Spleen (tissue), 11 donors: ENCODE results near the gene TCF19. TPM values are rescaled to one million over a fixed set of nuclear protein-coding genes. Genes with fewer than 3 reads are reported as not detected.

Source experiments
- DNase-seq: peaks from one replicate; pipeline ENCODE4 v3.0.0-alpha.2; 2020
- H3K27ac ChIP-seq, 8 donors: fragments of 200-600 bp; sonication (generic) in 7 of 8; 1 replicate in 4 of 8; 2 replicates in 4 of 8; pipeline versions ENCODE4 v1.5.0 to v1.8.0; 2016 to 2021; ENCODE audit warnings: inconsistent platforms in 4 of 8, mild to moderate bottlenecking in 4 of 8, moderate library complexity in 1 of 8
- H3K27me3 ChIP-seq, 7 donors: fragments of 200-600 bp; sonication (generic) in 6 of 7; replicated peaks in 1 of 7; 1 replicate in 4 of 7; 2 replicates in 3 of 7; pipeline versions ENCODE4 v1.5.0 to v1.8.0; 2016 to 2021; ENCODE audit warnings: inconsistent platforms in 3 of 7, mild to moderate bottlenecking in 1 of 7
- H3K36me3 ChIP-seq, 6 donors: fragments of 200-600 bp; sonication (generic) in 5 of 6; 1 replicate in 4 of 6; 2 replicates in 2 of 6; pipeline versions ENCODE4 v1.5.0 to v1.8.0; 2016 to 2021; ENCODE audit warnings: inconsistent platforms in 2 of 6
- H3K4me1 ChIP-seq, 6 donors: fragments of 200-600 bp; sonication (generic) in 5 of 6; 1 replicate in 3 of 6; 2 replicates in 3 of 6; pipeline versions ENCODE4 v1.5.0 to v1.8.0; 2016 to 2021; ENCODE audit warnings: inconsistent platforms in 3 of 6
- H3K4me3 ChIP-seq, 8 donors: fragments of 200-600 bp; sonication (generic) in 7 of 8; 1 replicate in 4 of 8; 2 replicates in 4 of 8; pipeline versions ENCODE4 v1.5.0 to v1.8.0; 2016 to 2021; ENCODE audit warnings: inconsistent platforms in 4 of 8, mild to moderate bottlenecking in 4 of 8, moderate library complexity in 2 of 8
- H3K9me3 ChIP-seq, 8 donors: fragments of 200-600 bp; sonication (generic) in 7 of 8; 1 replicate in 4 of 8; 2 replicates in 4 of 8; pipeline versions ENCODE4 v1.5.0 to v1.8.0; 2016 to 2021; ENCODE audit warnings: inconsistent platforms in 4 of 8
- CTCF ChIP-seq, 11 experiments: fragments of 200-600 bp in 7 of 11; fragments of 450-650 bp in 4 of 11; sonication (generic) in 4 of 11; IDR thresholded peaks in 8 of 11; conservative IDR thresholded peaks in 3 of 11; 1 replicate in 7 of 11; 2 replicates in 4 of 11; pipeline versions ENCODE4 v1.4.0 to v1.8.0; 2016 to 2021; ENCODE audit warnings: antibody characterized with exemption in 11 of 11, inconsistent platforms in 4 of 11, mild to moderate bottlenecking in 1 of 11
- POLR2A ChIP-seq, 3 donors: fragments of 450-650 bp; IDR thresholded peaks; one replicate each; pipeline ENCODE4 v1.5.1; 2017; ENCODE audit warnings: antibody characterized with exemption in 3 of 3, mild to moderate bottlenecking in 1 of 3
- POLR2AphosphoS5 ChIP-seq, 3 donors: sonication (generic); formaldehyde crosslinking; IDR thresholded peaks; one replicate each; pipeline ENCODE4 v1.5.1; 2017; ENCODE audit warnings: antibody characterized with exemption in 3 of 3
- WGBS, 5 donors: extraction: QIAGEN DNeasy Blood & Tissue Kit in 3 of 5; methylation state at CpG; one replicate each; pipeline versions ENCODE4 v1.1.5 to v1.1.7; 2013 to 2018; 5-methylcytosine and 5-hydroxymethylcytosine counted together
- intact Hi-C: fragments of 100-400 bp; cut with DNase I; formaldehyde crosslinking; loops from one replicate; pipeline ENCODE4 v1.15.0; 2023; ENCODE audit warnings: low total_unique reads
- polyA plus RNA-seq, 3 donors: library from polyadenylated mRNA; stranded (reverse); fragments of 200-250 nt; gene quantifications; one replicate each; pipeline ENCODE4 v1.2.1, GENCODE V29; 2013
- total RNA-seq, 7 donors: library from RNA; depleted of rRNA in 3 of 7; stranded (reverse); fragments of >200 nt in 3 of 7; fragmentation: NEBNext Ultra II Directional in 4 of 7; extraction: Animal tissue kit (Norgen Biotek cat#: 25700) in 4 of 7; gene quantifications; one replicate each; pipeline versions ENCODE4 v1.1.0 to v1.2.1, GENCODE V29; 2016 to 2021
- donor health status: healthy with polysubstance abuse.
- donor health status: DM: no; HTN: no; CAD: no; lungs with moderate emphysema.
- donor health status: DM: no; HTN: no; CAD: no.
- donor health status: Bipolar disorder and iron deficiency.
- donor health status: healthy.
- donor health status: DM: no; HTN: no; CAD: no.
- donor health status: DM: yes; HTN: yes; CAD: no.

Gene TCF19
- total and polyA plus RNA-seq, 10 donors, result 6.2 to 12.6 (median 9.3) TPM

- WGBS, 5 donors, result 44 to 50% (median 49%) methylated on average over 9 of the region's 9 CpGs
- Histone ChIP-seq H3K36me3 (no peaks in the 10 kb centered on the region), H3K4me1 (peaks cover 0 to 22% (median 0%) of the 10 kb centered on the region in 6 donors), H3K9me3 (no peaks in the 10 kb centered on the region), H3K4me3 (peak overlapping the region in 1 of 8 donors; percentile 7), H3K27me3 (peaks cover 0 to 37% (median 0%) of the 10 kb centered on the region in 7 donors), H3K27ac (peak overlapping the region in 4 of 8 donors; percentile 5 to 57 (median 40))
- no peak for TF ChIP-seq POLR2A (IDR thresholded peaks at IDR 0.05)
- peak in 1 of 11 experiments; percentile 21 for TF ChIP-seq CTCF (IDR thresholded peaks at IDR 0.05 in 8 of 11, conservative IDR thresholded peaks at IDR 0.05 in 3 of 11)
- peak; percentile 9 for DNase-seq
- intact Hi-C loops, result no loop called here
These were observed 43.2 kb upstream of the TCF19 start for GRCh38 chr6:31114970-31115849.

GRCh38 chr6:31115941-31116560 lies 42.3 kb upstream of the TCF19 start:
- Histone ChIP-seq H3K27ac (peak overlapping the region in 2 of 8 donors; percentile 38 to 57), H3K36me3 (no peaks in the 10 kb centered on the region), H3K9me3 (no peaks in the 10 kb centered on the region), H3K4me1 (peaks cover 0 to 22% (median 0%) of the 10 kb centered on the region in 6 donors), H3K27me3 (peaks cover 0 to 33% (median 0%) of the 10 kb centered on the region in 7 donors), H3K4me3 (no peak overlapping the region)
- WGBS, 5 donors, result 85 to 96% (median 94%) methylated on average over 12 of the region's 12 CpGs
- TF ChIP-seq POLR2AphosphoS5 (IDR thresholded peaks at IDR 0.05), result no peak
- TF ChIP-seq POLR2A (IDR thresholded peaks at IDR 0.05), result no peak
- TF ChIP-seq CTCF (IDR thresholded peaks at IDR 0.05 in 8 of 11, conservative IDR thresholded peaks at IDR 0.05 in 3 of 11), result no peak
- DNase-seq, result peak; percentile 57
- intact Hi-C loops, result no loop called here

- H3K9me3 ChIP-seq, result no peaks in the 10 kb centered on the region
- H3K36me3 ChIP-seq, result no peaks in the 10 kb centered on the region
- TF ChIP-seq CTCF (IDR thresholded peaks at IDR 0.05 in 8 of 11, conservative IDR thresholded peaks at IDR 0.05 in 3 of 11) (no peak), POLR2AphosphoS5 (IDR thresholded peaks at IDR 0.05) (peak; percentile 41 to 69 (median 64)), POLR2A (IDR thresholded peaks at IDR 0.05) (no peak)
- 74 to 82% (median 79%) methylated on average over 17 to 19 of the region's 19 CpGs for WGBS, 5 donors
- intact Hi-C loops, result no loop called here
- H3K27me3 ChIP-seq, result peaks cover 0 to 28% (median 0%) of the 10 kb centered on the region in 7 donors
- H3K4me1 ChIP-seq, result peaks cover 0 to 22% (median 0%) of the 10 kb centered on the region in 6 donors
- peak overlapping the region in 1 of 8 donors; percentile 23 for H3K4me3 ChIP-seq
- peak; percentile 69 for DNase-seq
- peak overlapping the region in 4 of 8 donors; percentile 2 to 56 (median 21) for H3K27ac ChIP-seq
These were observed 41.6 kb upstream of the TCF19 start for GRCh38 chr6:31116661-31117385.
